Activated CD8-positive, alpha-beta memory T cell treated with anti-CD3 and anti-CD28 coated beads for 48 hours (primary cell): Measurements from ENCODE around the gene RBM7.
A peak's percentile ranks its signal among the peaks of the same experiment; 100 is the strongest.

Experiments used
- DNase-seq, 3 experiments: peaks; one replicate each; pipeline ENCODE4 v3.0.0-alpha.2; 2020; ENCODE audit warnings: low read depth in 2 of 3, low spot score in 2 of 3

The RBM7 gene, protein sequence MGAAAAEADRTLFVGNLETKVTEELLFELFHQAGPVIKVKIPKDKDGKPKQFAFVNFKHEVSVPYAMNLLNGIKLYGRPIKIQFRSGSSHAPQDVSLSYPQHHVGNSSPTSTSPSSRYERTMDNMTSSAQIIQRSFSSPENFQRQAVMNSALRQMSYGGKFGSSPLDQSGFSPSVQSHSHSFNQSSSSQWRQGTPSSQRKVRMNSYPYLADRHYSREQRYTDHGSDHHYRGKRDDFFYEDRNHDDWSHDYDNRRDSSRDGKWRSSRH

DNA sequence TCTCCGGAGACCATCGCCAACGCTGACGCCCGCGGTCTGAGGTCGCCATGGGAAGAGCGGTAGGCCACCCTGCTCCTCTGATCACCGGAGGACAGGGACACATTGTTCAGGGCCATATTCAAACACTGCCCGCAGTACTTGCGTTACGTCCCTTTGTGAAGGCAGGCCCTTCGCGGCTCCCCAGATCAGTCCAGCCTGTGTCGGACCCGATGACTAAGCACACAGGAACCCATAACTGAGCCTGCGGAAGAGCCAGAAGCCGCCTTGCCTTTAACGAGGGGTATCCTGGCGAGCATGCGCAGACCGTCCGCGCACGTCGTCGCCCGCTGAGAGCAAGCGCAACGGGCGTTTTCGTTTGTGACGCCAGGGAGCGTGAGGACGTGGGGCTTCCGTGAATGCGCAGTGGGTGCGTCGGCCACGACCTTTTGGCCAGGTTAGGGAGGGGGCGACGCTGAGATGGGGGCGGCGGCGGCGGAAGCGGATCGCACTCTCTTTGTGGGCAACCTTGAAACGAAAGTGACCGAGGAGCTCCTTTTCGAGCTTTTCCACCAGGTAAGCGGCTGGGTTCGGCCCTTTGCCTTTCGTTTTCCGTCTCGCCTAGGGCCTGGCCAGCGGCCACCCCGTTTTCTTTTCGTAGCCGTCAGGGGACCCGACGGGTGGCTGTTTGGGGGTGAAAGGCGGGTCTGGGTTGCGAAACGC, at the start of gene RBM7, which contains the start of gene C11orf71:
TSS of gene RBM7 (plus strand) at position 451 of the 699 bp plus-strand sequence. CDS start at position 457, 6 bp downstream.
TSS of gene C11orf71 (minus strand) at position 296 of the 699 bp plus-strand sequence. CDS start at position 116, 180 bp downstream.
- DNase-seq, result peak; percentile 79 to 95 (median 94)

DNA sequence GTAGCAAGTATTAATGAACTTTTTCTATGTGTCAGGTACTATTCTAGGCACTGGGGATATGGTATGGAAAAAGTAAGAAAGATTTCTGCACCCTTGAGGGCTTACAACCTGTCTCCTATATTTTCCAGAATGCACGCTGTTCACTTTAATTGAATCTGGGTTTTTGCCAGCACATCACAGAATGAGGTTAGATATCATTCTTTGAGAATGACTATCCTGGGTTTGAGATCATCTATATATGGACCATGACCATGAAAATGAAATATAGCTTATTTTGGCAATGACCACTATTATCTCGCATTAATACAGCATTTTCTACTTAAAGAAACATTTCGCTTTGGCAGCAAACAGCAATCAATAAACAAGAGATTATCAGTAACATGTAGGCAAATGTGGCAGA, 47.0 kb upstream of the RBM7 start:
- DNase-seq, result no peak

DNA sequence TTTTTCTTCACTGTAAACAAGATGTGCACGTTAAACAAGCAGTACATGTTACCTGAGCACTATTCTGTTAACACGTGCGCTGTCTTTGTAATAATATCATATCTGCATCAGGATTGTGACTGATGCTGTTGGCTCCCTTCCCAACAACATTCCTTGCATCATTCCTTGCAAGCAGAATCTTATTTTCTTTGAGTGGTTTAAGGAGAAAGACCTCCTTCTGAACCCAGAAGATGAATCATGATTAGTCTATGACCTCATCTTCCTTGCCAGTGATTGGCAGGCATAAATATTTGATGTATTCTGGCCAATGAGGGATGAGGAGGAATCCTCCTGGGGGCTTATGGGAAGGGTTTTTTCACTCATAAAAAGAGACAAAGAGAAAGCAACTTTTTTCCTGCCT, 46.4 kb upstream of the RBM7 start:
- DNase-seq, result no peak

DNA sequence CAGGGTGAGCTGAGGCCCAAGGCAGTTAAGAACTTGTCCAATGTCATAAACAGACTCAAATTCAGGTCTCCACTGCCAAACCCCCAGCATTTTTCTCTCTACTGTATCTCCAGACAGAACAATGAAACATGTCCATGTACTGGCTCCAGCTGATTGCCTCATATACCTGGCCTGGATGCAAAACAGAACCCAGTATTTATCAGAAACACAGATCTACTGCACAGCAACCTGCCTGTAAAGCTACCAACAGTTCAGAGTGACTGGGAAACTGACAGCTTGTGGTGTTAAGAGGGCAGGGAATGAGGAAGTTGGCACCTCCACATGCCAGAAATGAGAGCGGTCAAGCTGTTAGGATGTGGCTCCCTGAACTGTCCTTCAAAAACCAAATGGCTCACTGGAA, 41.8 kb upstream of the RBM7 start:
- DNase-seq, result no peak

- DNase-seq, result no peak
Measured at GRCh38 chr11:114359342-114359741, 41.1 kb upstream of the RBM7 start.

DNA sequence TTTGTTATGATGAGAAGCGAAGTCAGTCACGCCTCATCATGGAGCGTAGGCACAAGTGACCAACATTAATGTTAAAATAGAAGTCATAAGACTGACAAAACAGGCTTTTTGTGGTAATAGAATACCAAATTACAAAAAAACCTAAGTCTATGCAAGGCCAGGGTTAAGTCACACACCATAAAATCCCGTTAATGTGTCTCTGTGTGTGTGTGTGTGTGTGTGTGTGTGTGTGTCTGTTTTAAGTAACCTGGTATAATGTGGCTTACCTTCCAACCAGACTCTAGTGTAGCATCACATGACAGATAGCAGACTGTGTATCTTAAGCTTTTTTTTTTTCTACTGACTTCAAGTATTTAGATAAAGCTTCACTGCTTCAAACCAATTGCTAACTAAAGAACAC, 38.1 kb upstream of the RBM7 start:
- no peak for DNase-seq

DNA sequence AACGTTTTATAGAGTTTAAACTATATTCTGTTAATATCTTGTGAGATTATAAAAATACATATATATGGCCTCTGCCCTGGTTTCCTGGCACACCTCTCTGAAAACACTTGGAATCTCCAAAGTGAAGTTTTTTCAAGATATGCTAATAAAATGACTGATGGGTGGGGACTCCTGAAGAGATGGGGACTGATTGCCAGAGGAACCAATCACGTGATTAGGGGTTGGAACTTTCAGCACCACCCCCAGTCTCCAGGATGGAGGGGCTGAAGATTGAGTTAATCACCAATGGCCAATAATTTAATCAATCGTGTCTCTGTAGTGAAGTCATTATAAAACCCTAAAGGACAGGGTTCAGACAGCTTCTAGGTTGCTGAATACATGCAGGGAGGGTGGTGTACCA, 37.5 kb upstream of the RBM7 start:
- no peak for DNase-seq

- DNase-seq, result no peak
Measured at GRCh38 chr11:114366331-114367243, 33.9 kb upstream of the RBM7 start.

DNA sequence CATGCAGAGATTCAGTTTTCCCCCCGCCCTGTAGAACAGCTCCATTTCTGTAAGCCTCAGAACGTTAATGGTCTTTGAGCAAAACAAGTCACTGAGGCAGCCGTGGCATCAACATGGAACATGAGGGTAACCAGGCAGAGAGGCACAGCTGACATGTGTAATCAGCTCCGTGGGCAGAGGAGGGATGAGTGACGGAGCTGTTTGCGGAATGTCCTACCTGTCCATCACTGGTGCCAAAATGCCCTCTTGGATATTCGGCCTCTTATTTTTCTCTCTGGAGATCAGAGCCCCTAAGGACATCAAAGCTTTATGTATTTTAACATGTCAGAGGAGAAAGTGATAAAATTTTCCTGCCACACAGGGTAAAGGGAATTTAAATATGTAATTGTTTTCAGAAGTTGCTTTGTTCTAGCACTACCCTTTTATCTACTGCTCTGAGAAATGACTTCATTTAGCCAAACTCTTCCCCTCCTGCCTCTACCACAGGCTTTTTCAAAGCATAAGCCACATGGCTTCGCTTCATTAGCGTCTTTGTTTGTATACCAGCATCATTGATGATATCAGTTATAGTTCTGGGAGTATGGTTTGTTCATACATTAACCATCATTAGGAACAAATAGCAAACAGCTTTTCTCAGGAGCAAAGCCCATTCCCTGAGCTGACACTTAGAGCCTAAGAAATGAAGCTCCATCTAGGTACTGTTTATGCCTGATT, 33.1 kb upstream of the RBM7 start:
- no peak for DNase-seq

- no peak for DNase-seq
Measured at GRCh38 chr11:114368918-114369680, 31.4 kb upstream of the RBM7 start.

GRCh38 chr11:114375052-114375451, 25.4 kb upstream of the RBM7 start:
- no peak for DNase-seq

DNA sequence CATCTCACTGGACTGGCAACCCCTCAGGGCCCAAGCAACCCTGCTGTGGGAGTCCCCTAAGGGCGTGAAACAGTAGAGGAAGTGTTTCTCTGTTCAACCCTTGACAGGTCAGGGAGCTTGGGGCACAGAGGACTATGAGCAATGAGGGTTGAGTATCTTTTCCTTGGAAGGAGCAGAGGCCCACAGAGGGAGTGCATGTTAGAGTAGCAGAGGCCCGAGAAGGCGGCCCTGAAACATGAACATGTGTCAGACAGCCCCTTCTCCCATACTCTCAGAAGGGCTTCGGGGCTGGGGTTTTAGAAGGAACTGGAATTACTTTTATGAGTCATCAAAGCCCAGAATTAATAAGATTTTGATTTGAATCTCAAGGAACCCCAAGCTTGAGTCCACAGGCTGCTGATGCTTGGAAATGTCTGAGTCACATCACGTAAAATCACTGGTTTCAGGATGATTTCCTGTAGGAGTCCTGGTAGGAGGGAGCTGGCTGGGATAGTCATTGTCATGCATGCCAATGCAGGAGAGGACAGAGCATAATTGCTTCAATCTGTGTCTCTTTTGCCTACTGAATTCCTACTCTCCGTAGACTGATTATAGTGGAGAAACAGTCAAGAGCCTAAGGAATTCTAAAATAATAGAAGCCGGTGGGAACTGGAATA, 22.7 kb upstream of the RBM7 start:
- DNase-seq, result no peak

DNA sequence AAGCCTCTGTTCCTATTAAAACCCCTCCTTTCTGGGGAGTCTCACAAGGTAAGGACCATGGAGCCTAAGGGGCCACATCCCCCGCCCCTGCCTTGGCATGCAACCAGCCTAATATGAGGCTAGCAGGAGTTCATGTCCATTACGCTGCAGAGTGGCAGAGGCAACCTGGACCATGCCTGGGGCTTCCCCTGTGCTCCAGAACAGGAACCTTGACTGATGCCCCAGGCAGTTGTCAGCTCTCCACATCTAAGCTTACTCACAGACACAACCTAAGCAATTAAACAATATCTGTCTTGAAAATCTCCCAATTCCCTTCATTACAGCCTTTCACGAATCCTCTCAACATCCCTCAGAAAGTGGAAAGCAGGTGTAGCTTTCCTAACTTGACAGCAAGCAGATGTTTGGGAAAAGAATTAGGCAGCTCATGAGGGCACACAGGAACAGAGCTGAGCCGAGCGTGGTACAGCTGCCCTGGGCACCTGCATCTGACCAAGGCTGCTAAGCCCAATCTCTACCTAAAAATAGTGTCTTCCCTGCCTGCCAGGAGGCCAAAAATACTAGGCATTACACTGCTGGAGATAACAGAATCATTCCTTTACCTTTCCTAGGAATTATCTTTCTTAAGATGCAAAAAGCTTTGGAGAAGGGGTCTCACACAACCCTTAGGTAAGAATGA, 20.9 kb upstream of the RBM7 start:
- DNase-seq, result no peak

GRCh38 chr11:114382509-114382908, 18.0 kb upstream of the RBM7 start:
- no peak for DNase-seq

GRCh38 chr11:114384487-114384886, 16.0 kb upstream of the RBM7 start:
- DNase-seq, result no peak

- no peak for DNase-seq
Measured at GRCh38 chr11:114386131-114386530, 14.3 kb upstream of the RBM7 start.

GRCh38 chr11:114386545-114386944, 13.9 kb upstream of the RBM7 start:
- no peak for DNase-seq

GRCh38 chr11:114392735-114393667, 7.5 kb upstream of the RBM7 start:
- DNase-seq, result no peak
